Cardiac fibroblast (primary cell): ENCODE measurements around the gene DHRSX.
"Not testable (repeated sequence)": the region's sequence is repeated elsewhere in the genome, so short reads cannot be mapped to it uniquely, and the experiment has no call there.

Experiments used
- DNase-seq, 2 donors: peaks; one replicate each; pipeline versions ENCODE4 v3.0.0 to v3.0.0-alpha.2; 2010; ENCODE audit warnings: low read depth in 2 of 2
- H3K4me3 ChIP-seq, 2 donors: replicated peaks in 1 of 2; 1 replicate in 1 of 2; 2 replicates in 1 of 2; pipeline ENCODE4 v1.5.1; 2011; ENCODE audit warnings: low read depth in 2 of 2, low read length in 2 of 2, mild to moderate bottlenecking in 2 of 2, moderate library complexity in 1 of 2
- TF ChIP-seq, protein P1 (sequence below): IDR thresholded peaks from one replicate; pipeline ENCODE4 v1.5.1; 2011; ENCODE audit warnings: low read depth, mild to moderate bottlenecking, low read length, inconsistent platforms

DHRSX gene

DNA sequence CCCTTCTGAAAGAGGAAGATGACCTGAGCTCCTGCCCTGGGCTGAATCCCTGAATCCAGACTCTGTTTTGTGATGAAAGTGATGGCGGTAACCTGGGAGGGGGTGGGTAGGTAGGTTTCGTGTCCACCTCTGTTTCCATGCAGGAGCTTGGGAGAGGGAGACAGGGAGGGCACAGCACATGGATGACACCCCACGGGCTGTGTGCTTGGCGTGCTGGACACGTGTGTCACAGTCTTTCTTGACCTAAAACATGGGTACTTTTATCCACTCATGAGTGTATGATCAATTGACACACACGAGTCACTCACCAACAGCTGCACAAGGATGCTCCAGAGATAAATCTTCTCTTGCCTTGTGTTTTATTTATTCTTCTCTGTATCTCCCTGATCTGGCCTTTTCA lies 111.5 kb downstream of the DHRSX start:
- TF ChIP-seq, protein P1, sequence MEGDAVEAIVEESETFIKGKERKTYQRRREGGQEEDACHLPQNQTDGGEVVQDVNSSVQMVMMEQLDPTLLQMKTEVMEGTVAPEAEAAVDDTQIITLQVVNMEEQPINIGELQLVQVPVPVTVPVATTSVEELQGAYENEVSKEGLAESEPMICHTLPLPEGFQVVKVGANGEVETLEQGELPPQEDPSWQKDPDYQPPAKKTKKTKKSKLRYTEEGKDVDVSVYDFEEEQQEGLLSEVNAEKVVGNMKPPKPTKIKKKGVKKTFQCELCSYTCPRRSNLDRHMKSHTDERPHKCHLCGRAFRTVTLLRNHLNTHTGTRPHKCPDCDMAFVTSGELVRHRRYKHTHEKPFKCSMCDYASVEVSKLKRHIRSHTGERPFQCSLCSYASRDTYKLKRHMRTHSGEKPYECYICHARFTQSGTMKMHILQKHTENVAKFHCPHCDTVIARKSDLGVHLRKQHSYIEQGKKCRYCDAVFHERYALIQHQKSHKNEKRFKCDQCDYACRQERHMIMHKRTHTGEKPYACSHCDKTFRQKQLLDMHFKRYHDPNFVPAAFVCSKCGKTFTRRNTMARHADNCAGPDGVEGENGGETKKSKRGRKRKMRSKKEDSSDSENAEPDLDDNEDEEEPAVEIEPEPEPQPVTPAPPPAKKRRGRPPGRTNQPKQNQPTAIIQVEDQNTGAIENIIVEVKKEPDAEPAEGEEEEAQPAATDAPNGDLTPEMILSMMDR = no peak
- no peak overlapping the region for H3K4me3 ChIP-seq
- no peak for DNase-seq

DNA sequence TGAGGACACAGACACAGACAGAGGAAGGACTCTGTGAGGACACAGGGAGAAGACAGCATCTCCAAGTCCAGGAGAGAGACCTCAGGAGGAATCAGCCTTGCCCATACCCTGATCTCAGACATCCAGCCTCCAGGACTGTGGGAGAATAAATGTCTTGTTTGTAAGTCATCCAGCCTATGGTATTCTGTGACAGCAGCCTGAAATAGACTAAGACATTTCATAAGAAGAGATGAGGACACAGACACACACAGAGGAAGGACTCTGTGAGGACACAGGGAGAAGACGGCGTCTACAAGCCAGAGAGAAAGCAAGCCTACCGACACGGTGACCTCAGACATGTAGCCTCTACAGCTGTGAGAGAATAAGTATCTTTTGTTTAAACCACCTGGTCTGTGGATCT lies 112.1 kb downstream of the DHRSX start:
- no peak overlapping the region for H3K4me3 ChIP-seq
- TF ChIP-seq, protein P1 = no peak
- DNase-seq = no peak

DNA sequence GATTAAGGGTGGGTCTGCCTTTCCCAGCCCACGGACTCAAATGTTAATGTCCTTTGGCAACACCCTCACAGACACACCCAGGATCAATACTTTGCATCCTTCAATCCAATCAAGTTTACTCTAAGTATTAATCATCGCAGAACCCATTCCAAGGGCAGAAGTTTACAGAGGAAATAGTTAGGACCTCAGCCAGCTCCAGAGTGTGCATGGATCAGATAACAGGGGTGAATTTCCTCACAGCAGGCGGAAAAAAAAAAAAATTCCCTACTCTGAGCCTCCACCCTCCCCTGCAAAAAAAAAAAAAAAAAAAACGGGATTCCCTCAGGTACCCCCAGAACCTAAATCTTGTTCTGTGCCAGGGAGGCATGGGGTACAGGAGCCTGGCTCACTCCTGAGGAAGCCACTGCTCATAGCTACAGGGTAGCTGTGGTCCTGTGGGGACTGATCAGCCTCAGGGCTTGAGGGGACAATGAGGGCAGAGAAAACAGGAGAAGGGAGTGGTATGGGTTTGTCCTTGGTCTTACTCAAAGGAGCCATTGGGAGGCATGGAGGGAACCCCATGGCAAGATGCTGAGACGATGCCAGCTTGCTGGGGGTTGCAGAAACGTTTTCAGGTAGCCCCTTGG lies 113.0 kb downstream of the DHRSX start:
- no peak overlapping the region for H3K4me3 ChIP-seq
- peak in 1 of 2 donors; percentile 39 for DNase-seq
- TF ChIP-seq, protein P1 = no peak

DNA sequence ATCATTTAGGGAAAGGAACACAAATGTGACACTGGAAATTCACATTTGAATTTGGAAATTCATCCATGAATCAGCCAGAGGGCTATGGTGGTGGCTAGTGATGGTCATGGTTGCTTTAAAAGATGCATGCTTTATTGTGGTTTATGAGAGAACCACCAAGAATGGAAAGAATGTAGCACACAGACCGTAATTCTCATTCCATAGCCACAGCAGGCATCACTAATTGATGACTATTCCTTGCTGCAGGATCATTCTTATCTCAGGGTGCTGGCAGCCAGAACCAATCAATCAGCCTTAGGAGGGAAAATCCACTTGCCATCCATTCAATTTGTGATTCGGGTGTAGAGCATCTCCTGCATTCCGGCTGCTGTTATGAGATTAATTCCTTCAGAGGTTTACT lies 115.6 kb downstream of the DHRSX start:
- no peak overlapping the region for H3K4me3 ChIP-seq
- peak; percentile 67 to 85 for DNase-seq
- TF ChIP-seq, protein P1 = no peak

DNA sequence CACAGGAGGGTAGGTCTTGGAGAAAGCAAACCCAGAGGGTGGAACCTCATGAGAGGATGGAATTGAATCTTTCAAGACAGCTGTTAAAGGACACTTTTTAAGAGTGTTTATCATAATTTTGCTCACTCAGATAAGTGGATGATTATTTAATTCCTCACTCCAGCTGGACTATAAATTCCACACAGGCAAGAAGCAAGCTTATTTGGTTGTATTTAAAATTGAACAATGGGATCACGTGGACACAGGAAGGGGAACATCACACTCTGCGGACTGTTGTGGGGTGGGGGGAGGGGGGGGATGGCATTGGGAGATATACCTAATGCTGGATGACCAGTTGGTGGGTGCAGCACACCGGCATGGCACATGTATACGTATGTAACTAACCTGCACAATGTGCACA lies 116.3 kb downstream of the DHRSX start:
- TF ChIP-seq, protein P1 = no peak
- H3K4me3 ChIP-seq = no peak overlapping the region
- DNase-seq = no peak

DNA sequence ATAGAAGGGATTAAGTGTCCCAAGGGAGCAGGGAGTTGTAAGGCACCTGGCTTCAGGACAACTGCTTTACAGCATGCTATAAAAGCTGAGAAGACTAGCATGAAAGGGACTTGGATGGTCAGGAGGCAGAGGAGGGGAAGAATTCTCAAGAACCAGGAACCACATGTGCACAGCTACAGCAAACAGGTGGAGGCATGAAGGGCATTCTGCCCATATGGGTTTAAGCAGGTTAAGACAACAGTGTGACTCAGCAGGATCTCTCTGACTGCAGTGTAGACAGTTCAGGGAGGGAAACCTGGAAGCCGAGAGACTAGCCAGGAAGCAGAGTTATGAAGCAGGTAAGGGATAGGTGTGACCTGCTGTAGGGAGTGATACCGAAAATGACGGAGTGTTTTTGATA lies 117.0 kb downstream of the DHRSX start:
- no peak overlapping the region for H3K4me3 ChIP-seq
- TF ChIP-seq, protein P1 = no peak
- DNase-seq = no peak

DNA sequence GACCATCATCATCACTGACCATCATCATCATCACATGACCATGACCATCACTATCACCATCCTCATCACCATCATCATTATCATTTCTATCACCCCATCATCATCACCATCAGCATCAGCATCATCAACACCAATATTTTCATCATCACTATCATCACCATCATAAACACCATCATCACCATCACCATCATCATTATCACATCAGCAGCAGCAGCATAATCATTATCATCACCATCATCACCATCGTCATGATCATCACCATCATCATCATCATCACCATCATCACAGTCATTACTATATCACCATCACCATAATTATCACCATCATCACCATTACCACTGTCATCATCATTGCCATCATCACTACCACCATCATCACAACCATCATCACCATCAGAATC lies 117.6 kb downstream of the DHRSX start:
- H3K4me3 ChIP-seq = no peak overlapping the region
- no peak for DNase-seq
- TF ChIP-seq, protein P1 = no peak

DNA sequence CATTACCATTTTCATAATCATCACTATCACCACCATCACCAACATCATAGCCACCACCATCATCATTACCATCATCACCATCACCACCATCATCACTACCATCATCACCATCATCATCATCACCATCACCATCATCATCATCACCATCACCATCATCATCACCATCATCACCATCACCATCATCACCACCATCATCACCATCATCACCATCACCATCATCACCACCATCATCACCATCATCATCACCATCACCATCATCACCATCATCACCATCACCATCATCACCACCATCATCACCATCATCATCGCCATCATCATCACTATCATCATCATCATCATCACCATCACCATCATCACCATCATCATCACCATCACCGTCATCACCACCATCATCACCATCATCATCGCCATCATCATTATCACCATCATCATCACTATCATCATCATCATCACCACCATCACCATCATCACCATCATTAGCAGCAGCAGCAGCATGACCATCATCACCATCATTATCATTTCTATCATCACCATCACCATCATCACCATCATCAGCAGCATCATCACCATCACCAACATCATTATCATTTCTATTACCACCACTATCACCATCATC lies 118.2 kb downstream of the DHRSX start:
- H3K4me3 ChIP-seq, DNase-seq: not testable (repeated sequence)
